Measurements from ENCODE around the gene PPP2R5A. TPM values are rescaled to one million over a fixed set of nuclear protein-coding genes. Genes with fewer than 3 reads are reported as not detected.

PPP2R5A gene
- total RNA-seq, 6 donors from 2014 or later = 71.2 to 130 (median 88.5) TPM

- peak overlapping the region in 3 of 4 donors; percentile 69 to 88 (median 81) for H3K4me3 ChIP-seq
- no peak for TF ChIP-seq POLR2A (IDR thresholded peaks at IDR 0.05)
- no peak for TF ChIP-seq POLR2AphosphoS5 (IDR thresholded peaks at IDR 0.05)
- TF ChIP-seq CTCF (IDR thresholded peaks at IDR 0.05) = no peak
- no peak for TF ChIP-seq EP300 (IDR thresholded peaks at IDR 0.05)
- no peaks in the 10 kb centered on the region for H3K9me3 ChIP-seq
- ATAC-seq (ENCODE audit: low FRiP score in 2 of 2) = no peak
- H3K27me3 ChIP-seq = no peaks in the 10 kb centered on the region
- peaks cover 54 to 65% (median 55%) of the 10 kb centered on the region in 4 donors for H3K4me1 ChIP-seq
- peak overlapping the region in 3 of 4 donors; percentile 98 to 100 (median 100) for H3K27ac ChIP-seq
- H3K36me3 ChIP-seq = no peaks in the 10 kb centered on the region
- no peak for DNase-seq
Measured at GRCh38 chr1:212288615-212289014, 3.4 kb downstream of the PPP2R5A start.

GRCh38 chr1:212289262-212290077, 4.3 kb downstream of the PPP2R5A start:
- H3K27ac ChIP-seq = peak overlapping the region in 3 of 4 donors; percentile 21 to 100 (median 30)
- no peaks in the 10 kb centered on the region for H3K36me3 ChIP-seq
- H3K27me3 ChIP-seq = no peaks in the 10 kb centered on the region
- 42 to 47% methylated on average over 4 of the region's 4 CpGs for WGBS, 2 donors
- no peaks in the 10 kb centered on the region for H3K9me3 ChIP-seq
- H3K4me1 ChIP-seq = peaks cover 51 to 70% (median 56%) of the 10 kb centered on the region in 4 donors
- TF ChIP-seq POLR2A (IDR thresholded peaks at IDR 0.05) (no peak), CTCF (IDR thresholded peaks at IDR 0.05) (no peak), POLR2AphosphoS5 (IDR thresholded peaks at IDR 0.05) (no peak), EP300 (IDR thresholded peaks at IDR 0.05) (no peak)
- H3K4me3 ChIP-seq = peak overlapping the region in 2 of 4 donors; percentile 69 to 88
- ATAC-seq (ENCODE audit: low FRiP score in 2 of 2) (no peak), DNase-seq (no peak)

- TF ChIP-seq POLR2A (IDR thresholded peaks at IDR 0.05) = no peak
- TF ChIP-seq POLR2AphosphoS5 (IDR thresholded peaks at IDR 0.05) = no peak
- no peak for TF ChIP-seq CTCF (IDR thresholded peaks at IDR 0.05)
- no peak for TF ChIP-seq EP300 (IDR thresholded peaks at IDR 0.05)
- no peaks in the 10 kb centered on the region for H3K9me3 ChIP-seq
- no peaks in the 10 kb centered on the region for H3K27me3 ChIP-seq
- peak overlapping the region in 2 of 4 donors; percentile 30 to 100 for H3K27ac ChIP-seq
- no peak for ATAC-seq (ENCODE audit: low FRiP score in 2 of 2)
- peak overlapping the region in 1 of 4 donors; percentile 14 for H3K4me3 ChIP-seq
- DNase-seq = no peak
- peaks cover 58 to 74% (median 60%) of the 10 kb centered on the region in 4 donors for H3K4me1 ChIP-seq
- no peaks in the 10 kb centered on the region for H3K36me3 ChIP-seq
Measured at GRCh38 chr1:212290608-212291007, 5.4 kb downstream of the PPP2R5A start.

GRCh38 chr1:212291505-212292134, 6.4 kb downstream of the PPP2R5A start:
- H3K9me3 ChIP-seq = no peaks in the 10 kb centered on the region
- H3K4me3 ChIP-seq = peak overlapping the region in 1 of 4 donors; percentile 14
- peak overlapping the region in 2 of 4 donors; percentile 3 to 53 for H3K27ac ChIP-seq
- no peak for TF ChIP-seq EP300 (IDR thresholded peaks at IDR 0.05)
- TF ChIP-seq POLR2A (IDR thresholded peaks at IDR 0.05) = no peak
- no peak for TF ChIP-seq POLR2AphosphoS5 (IDR thresholded peaks at IDR 0.05)
- peak; percentile 51 to 74 (median 60) for TF ChIP-seq CTCF (IDR thresholded peaks at IDR 0.05)
- no peaks in the 10 kb centered on the region for H3K27me3 ChIP-seq
- peak; percentile 30 to 68 for ATAC-seq (ENCODE audit: low FRiP score in 2 of 2)
- 28 to 35% methylated on average over 6 of the region's 6 CpGs for WGBS, 2 donors
- H3K4me1 ChIP-seq = peaks cover 58 to 79% (median 60%) of the 10 kb centered on the region in 4 donors
- DNase-seq = no peak
- H3K36me3 ChIP-seq = no peaks in the 10 kb centered on the region

Data from upper lobe of left lung (tissue), 6 donors.